HG02981 (cell line): ENCODE results near the gene INTS11.
A peak's percentile ranks its signal among the peaks of the same experiment; 100 is the strongest.
"Not testable (repeated sequence)": the region's sequence is repeated elsewhere in the genome, so short reads cannot be mapped to it uniquely, and the experiment has no call there.

Experiments used
- ATAC-seq: cut with Tn5 transposase; IDR thresholded peaks from one replicate; pipeline ENCODE4 v1.9.1; 2021; ENCODE audit warnings: mild to moderate bottlenecking, moderate library complexity; ENCODE audit not compliant: unreplicated experiment

INTS11 gene

DNA sequence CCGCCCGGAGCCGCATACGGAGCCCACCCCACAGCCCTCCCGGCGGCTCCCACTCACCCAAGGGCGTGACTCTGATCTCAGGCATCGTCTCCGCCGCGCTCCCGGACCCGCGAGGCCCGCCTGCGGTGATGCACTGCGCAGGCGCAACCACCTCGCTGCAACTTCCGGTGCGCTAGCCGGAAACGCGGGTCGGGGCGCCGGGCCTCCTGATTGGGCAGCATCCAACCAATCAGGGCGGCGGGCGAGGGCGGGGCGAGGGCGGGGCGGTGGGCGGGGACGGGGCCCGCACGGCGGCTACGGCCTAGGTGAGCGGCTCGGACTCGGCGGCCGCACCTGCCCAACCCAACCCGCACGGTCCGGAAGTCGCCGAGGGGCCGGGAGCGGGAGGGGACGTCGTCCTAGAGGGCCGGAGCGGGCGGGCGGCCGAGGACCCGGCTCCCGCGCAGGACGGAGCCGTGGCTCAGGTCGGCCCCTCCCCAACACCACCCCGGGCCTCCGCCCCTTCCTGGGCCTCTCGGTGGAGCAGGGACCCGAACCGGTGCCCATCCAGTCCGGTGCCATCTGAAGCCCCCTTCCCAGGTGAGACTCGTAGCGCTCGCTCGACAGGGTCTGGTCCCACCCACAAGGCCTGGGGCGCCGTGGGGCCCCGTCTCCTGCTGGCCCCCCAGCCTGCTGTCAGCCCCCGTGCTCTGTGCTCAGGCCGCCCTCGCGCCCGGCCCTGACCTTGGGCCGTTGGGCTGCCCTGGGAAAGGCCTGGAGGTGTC is at the start of gene INTS11, which contains the start of gene CPTP:
Gene INTS11 (minus strand): TSS at position 137 of the 764 bp plus-strand sequence. CDS start 52 bp downstream, at position 85.
Gene CPTP (plus strand): TSS at position 279 of the 764 bp plus-strand sequence. CDS start 2,109 bp downstream, outside the sequence.
- ATAC-seq = peak; percentile 70

DNA sequence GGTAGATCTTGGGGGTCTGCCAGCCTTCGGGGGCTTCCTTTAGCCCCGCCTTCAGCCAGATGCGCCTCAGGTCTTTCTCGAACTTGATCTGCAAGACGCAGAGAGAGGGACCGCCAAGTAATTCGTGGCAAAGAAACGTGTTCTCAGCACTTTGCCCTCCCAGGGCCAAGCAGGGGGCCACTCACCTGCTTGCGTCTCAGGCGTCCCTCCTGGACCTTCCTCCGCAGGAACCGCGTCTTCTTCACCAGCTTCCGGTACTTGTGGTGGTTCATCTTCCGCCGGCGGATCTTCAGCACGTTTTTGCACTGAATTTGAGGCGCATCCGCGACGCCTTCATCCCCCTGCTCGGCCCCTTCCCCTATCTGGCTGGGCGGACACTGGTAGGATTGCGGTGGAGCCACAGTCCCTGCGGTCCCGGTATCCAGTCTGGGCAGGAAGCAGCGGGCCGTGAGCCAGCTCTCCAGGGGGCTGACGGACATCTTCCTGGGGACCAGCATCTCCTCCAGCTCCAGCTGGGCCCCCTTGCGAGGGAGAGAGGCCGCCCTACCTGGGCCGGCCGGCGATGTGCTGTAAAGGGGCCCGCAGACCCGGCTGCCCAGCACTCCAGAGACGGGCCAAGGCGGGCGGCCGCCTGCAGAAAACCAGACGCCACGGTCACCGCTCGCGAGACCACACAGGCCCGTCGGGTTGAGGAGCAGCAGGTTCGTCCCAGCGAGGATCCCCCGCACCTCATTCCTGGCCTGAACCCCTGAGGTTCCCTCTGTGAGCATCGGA is 49.5 kb upstream of the INTS11 start:
- no peak for ATAC-seq

DNA sequence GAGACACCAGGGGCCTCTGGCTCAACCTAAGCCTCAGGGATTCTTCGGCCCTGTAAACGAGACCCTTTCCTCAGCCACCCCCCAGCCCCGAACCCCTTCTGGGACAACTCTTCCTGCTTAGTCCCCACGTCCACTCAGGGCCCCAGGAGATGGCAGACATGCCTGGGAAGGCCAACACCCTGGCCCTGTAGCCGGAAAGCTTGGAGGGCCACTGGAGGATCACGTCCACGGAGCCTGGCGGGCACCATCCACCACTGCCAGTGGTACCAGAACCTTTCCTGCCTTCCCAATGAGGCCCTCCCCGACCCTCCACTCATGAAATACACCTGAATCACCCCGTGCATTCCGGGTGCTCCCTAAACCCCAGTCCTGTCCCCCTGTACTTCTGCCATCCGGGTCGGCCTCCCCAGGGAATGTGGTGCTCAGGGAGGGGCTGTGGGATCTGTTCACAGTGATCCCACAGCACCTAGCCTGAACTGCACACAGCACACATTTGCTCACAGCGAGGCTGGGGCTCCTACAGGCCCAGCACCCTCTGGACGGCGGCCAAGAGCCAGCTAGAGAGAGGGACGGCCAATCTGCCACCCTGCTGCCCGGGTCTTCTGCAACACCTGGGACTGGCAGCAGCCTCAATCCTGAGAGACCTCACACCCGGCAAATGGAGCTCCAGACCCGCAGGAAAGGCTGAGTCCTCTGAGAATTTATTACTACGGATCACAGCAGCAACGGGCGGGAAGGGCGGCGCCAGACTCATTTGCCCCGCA is 48.8 kb upstream of the INTS11 start:
- no peak for ATAC-seq

DNA sequence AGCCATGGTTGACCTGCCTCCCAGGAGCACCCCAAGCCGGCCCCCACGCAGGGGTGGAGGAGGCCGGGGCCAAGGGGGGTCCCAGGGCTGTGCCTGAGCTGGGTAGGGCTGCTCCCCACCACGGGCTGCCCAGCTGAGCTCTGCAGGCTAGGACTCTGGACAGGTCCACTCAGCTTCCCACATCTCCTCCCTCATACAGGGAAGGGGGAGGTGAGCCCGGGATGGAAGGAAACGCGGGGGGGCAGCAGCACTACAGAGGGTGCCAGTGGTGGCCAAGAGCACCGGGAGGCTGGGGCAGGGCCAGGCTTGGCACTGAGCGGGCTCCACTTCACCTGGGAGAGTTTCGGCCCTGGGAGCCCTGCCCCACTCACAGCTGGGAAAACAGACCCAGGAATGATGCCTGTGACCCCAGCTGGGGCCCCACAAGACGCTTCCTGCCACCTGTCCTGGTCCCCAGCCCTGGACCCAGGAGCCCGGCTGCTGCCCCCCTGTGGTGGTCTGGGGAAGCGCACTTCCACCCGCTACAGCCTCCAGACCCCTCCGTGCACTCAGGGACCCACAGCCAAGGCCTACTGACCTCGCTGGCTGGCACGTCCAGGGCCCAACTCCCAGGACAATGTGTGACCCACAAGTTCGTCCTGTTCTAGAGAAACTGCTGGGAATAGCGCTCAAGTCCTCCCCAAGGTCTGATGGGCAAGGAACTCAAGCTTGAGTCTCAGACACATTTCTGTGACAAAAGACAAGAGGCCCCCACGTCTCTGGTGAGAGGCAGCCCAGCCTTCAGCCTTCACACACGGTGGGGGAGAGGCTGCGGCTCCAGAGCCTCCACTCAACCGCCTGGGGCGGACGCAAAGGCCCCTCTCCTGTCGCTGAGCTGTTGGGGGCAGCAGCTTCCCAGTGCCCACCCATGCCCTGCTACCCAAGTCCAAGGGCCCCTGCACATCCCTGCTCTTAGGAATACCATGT is 47.6 kb upstream of the INTS11 start:
- no peak for ATAC-seq

DNA sequence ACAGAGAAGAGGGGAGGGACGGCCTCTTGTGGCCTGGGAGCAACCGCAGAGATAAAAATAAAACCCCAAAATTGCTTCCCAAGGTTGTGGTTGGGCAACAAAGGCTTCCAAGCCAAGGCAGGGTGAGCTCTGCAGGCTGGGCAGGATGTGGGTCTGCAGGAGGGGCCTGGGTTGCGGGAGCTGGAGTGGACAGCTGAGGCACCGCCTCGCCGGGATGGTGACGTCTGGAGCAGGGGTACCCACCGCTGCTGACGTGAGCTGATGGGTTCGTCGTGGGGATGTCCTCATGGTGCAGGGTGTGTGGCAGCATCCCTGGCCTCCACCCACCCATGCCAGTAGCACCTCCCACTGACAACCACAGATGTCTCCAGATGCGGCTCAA is 46.9 kb upstream of the INTS11 start:
- no peak for ATAC-seq

DNA sequence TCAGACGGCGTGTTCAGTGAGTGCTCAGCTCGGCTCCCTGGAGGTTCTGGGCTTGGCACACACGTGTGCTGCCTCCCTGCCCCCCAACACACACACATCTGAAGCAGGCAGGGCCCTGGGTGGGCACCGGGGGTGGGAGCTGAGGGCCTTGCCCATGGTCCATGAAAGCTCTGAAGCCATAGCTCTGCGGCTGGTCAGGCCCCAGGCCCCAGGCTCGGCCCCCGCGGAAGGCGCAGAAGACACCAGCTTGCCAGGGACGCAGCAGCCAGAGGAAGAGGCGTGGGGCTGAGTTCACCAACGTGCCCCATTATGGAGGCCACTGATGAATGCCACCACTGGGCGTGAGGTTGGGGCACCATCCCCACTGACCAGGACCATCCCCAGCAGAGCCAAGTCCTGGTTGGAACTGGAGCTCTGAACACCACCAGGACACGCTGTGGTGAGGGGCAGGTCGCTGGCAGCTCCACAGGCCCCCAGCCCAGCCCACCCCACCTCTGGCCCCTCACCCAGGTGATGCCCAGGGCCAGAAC is 46.4 kb upstream of the INTS11 start:
- no peak for ATAC-seq

DNA sequence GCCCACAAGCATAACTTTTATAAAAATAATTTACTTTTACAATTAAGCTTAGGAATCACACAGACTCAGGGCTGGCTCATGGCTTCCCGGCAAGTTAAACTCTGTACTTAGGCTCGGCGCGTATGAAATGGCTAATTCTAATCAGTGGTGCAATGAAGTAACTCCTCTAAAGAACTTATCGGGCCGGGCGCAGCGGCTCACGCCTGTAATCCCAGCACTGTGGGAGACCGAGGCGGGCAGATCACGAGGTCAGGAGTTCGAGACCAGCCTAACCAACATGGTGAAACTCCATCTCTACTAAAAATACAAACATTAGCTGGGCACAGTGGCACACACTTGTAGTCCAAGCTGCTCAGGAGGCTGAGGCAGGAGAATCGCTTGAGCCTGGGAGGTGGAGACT is 45.6 kb upstream of the INTS11 start:
- not testable (repeated sequence) for ATAC-seq

DNA sequence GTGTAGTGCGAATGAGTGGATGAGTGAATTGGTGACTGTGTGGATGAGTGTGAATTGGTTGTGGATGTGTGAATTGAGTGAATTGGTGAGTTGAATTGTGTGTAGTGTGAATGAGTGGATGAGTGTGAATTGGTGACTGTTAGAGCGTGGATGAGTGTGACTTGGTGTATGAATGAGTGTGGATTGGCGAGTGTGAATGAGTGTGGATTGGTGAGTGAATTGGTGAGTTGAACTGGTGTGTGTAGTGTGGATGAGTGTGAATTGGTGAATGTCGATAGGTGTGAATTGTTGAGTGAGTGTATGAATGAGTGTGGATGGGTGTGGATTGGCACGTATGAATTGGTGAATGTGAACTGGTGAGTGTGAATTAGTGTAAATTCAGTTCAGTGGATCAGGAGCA is 42.9 kb upstream of the INTS11 start:
- no peak for ATAC-seq

DNA sequence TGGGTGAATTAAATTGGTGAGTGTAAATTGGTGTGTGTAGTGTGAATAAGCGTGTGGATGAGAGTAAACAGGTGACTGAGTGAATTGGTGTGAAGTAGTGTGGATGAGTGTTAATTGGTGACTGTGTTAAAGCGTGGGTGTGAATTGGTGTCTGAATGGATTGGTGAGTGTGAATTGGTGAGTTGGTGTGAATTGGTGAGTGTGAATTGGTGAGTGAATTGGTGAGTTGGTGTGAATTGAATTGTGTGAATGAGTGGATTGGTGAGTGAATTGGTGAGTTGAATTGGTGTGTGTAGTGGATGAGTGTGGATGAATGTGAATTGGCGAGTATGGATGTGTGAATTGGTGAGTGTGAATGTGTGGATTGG is 42.2 kb upstream of the INTS11 start:
- no peak for ATAC-seq

DNA sequence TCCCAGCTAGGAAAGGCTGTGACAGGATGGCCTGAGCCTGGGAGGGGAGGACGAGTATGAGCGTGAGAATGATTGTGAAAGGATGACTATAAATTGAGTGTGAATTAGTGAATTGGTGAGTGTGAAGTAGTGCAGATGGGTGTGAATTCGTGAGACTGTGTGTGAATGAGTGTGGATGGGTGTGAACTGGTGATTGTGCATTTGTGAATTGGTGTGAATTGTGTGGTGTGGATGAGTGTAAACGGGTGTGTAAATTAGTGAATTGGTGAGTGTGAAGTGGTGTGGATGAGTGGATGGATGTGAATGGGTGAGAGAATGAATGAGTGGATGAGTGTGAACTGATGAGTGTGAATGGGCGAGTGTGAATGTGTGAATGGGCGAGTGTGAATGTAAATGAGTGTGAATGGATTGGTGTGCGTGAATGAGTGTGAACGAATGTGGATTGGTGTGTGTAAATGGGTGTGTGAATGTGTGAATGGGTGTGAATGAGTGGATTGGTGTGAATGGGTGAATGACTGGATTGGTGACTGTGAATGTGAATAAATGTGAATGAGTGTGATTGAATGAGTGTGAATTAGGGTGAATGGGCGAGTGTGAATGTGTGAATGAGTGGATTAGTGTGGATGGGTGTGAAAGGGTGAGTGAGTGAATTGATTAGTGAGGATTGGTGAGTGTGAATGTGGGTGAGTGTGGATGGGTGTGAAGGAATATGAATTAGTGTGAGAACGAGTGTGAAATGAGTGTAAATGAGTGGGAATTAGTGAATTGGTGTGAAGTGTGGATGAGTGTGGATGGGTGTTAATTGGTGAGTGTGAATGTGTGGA is 41.6 kb upstream of the INTS11 start:
- ATAC-seq = no peak

DNA sequence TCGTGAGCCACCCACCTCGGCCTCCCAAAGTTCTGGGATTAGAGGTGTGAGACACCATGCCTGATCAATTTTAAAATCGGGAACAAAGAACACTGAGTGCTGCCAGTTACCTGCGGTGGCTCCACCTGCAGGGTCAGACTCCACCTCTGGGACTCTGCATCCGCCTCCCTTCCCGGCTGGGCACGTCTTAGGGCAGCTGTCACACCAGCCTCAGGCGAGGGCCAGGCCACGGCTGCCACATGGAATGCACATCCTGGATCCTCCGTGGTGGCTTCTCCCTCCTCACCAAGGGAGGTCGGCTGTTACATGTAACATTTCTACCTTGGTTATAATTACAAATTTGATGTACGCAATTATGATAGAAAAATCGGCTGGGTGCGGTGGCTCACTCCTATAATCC is 39.8 kb upstream of the INTS11 start:
- ATAC-seq = no peak

DNA sequence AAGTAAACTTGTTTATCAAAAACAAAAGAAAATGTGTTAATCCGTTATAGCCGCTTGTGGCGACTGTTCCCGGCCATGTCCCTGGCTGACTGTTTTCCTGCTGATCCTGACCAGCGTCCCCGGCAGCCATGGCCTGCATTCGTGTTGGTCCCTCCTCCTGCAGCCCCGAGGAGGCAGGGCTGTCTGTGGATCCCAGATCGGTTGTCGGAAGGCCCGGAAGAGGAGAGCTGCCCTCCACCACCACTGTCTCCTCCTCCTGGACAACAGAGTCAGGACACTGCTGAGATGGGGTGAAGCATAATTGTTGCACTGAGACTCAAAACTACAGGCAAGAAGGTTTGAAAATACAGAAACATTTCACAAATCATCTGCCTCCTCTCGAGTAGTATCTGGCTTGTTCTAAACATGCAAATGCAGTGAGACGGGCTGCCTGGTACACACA is 37.5 kb upstream of the INTS11 start:
- ATAC-seq = no peak

DNA sequence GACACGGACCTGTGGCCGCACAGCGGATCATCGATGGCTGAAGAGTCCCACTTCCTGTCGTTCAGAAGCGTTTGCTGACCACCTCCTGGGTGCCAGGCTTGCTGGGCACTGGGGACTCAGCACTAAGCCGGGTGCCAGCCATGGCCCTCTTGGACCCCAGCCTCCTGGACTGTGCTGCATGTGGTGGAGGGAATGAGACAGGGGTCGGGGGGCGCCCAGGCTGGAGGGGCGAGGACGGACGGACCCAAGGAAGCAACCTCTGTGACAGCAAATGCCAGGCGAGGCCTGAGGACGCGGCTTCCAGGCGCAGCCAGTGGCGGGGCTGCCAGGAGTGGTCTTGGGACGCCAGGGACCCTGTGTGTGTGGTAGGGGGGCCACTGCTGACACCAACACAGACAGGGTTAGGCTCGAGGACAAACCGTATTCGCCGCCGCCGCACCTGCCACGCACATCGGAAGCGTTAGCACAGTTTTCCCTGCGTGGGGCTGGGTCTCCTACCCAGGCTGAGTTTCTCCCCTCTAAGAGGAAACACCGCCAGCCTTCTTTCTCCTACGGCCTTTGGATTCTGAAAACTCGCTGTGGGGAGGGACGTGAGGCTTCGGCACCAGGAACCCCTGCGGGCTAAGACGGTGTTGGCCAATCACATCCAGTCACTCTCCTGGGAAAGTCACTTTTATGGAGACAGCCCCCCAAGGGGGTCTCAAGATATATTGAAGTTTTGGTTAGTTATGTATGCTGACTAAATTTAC is 36.9 kb upstream of the INTS11 start:
- no peak for ATAC-seq

DNA sequence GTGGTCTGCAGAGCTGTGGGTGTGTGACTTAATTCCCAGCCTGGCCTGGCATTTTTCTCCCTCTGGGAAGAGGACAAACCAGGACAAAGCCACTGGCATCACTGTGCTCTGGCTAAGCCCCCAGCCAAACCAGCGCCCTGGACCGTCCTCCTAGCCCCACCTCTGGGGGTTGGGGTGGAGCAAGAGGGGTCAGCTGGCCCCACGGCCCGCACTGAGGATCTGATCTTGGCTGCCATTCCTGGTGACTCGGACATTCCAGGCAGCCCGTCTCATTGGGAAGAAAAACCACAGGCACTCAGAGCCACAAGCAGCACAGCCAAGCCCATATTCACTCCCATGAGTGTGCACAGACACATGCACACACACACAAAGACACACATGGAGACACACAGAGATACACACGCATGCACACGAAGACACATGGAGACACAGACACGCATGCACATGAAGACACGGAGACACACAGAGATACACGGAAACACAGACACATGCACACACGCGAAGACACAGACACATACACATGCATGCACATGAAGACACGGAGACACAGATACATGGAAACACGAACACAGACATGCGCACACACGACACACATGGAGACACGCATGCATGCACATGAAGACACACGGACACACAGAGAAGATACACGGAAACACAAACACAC is 36.2 kb upstream of the INTS11 start:
- no peak for ATAC-seq

DNA sequence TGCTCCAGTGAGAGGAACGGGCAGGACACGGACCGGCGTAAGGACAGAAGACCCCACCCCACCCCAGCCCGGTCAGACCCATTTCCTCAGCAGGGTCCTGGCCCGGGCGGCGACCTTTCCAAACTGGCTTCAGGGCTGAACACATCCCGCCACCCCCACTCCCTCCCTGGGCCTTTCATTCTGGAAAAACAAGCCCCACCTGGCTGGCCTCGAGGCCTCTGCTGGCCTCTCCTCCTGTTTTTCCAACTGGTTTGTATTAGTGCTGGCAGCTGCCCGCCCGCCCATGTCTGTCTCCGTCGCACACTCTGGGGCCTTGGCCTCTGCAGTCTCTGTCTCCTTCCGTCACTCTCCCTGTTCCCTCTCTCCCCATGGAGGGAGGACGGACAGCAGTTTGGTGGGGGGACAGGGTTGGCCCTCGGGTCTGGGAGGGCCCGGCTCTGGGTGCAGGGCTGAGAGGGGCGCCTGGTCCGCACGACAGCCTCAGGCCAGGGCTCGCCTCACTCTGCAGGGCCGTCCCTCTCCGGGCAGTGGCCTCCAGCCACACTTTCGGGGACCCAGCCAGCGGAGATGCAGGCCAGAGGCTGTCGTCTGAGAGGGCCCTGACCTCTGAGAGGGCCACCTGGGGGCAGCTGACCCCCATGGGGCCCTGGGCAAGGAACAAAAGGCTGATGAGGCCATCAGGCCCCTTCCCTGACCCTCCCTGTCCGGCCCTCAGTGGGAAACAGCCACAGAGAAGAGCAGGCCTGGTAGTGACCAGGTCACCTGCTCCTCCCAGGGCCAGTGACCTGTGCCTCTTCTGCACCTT is 35.4 kb upstream of the INTS11 start:
- ATAC-seq = no peak

DNA sequence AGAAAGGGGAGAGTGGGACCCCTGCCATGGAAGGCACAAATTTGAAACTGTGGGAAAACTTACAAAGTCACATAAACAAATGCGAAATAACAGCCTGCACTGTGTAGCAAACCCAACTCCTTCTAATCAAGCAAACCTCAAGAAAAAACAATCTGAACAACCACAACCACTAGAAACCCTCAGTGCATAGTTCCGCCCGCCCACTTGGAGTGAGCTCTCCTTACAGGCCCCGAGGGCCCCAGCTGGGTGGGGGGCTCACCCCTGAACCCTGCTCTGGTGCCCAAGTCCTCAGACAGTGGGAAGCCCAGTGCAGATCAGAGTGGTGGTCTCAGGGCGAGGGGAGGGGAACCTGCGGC is 34.8 kb upstream of the INTS11 start:
- ATAC-seq = no peak
